HG03060 (cell line): Measurements from ENCODE around the gene EI24.
"Not testable (repeated sequence)": the region's sequence is repeated elsewhere in the genome, so short reads cannot be mapped to it uniquely, and the experiment has no call there.

Source experiments
- ATAC-seq: cut with Tn5 transposase; IDR thresholded peaks from one replicate; pipeline ENCODE4 v1.9.1; 2021; ENCODE audit warnings: low read depth, moderate number of reproducible peaks; ENCODE audit not compliant: unreplicated experiment

The EI24 gene

DNA sequence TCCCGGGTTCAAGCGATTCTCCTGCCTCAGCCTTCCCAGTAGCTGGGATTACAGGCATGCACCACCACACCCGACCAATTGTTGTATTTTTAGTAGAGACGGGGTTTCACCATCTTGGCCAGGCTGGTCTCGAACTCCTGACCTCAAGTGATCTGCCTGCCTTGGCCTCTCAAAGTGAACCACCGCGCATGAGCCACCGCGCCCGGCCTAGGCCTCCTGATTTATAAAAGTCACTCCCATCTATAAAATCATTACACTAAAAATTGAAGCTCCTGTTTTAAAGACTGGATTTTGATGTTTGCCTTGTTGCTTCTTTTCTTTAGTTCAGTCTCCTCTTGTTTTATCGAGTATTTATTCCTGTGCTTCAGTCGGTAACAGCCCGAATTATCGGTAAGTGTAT is 7.9 kb downstream of the EI24 start:
- ATAC-seq = not testable (repeated sequence)

GRCh38 chr11:125578783-125579182 is 9.5 kb downstream of the EI24 start:
- ATAC-seq = no peak

DNA sequence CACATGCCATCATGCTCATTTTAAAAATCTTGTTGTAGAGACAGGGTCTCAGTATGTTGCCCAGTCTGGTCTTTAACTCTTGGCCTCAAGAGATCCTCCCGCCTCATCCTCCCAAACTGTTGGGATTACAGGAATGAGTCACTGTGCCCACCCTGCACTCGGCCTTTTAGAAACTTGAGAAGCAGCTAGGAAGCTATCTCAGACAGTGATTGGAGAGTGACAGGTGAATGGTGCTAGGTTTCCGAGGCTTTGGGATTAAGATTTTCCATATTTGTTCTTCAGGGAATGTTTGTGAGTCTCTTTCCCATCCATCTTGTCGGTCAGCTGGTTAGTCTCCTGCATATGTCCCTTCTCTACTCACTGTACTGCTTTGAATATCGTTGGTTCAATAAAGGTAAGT is 10.5 kb downstream of the EI24 start:
- no peak for ATAC-seq

GRCh38 chr11:125583496-125583895 is 14.2 kb downstream of the EI24 start:
- ATAC-seq = no peak

DNA sequence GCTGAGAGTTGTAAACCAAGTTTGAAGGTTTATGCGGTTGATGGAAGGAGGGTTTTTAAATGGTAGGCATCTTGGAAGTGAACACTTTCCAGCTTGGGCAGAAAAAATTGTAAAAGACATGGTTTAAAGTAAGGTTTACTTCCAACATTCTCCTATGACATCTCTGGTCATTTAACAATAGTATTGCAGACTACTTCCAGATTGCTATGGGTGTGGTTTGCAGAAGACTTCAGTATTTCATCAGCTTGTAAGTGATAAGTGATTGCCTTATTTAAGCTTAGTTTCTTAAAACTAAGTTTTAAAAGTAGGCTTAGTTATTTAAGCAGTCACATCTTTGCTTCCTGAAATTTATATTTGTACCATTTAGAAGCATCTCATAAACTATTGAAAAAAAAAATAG is 16.2 kb downstream of the EI24 start:
- ATAC-seq = no peak

DNA sequence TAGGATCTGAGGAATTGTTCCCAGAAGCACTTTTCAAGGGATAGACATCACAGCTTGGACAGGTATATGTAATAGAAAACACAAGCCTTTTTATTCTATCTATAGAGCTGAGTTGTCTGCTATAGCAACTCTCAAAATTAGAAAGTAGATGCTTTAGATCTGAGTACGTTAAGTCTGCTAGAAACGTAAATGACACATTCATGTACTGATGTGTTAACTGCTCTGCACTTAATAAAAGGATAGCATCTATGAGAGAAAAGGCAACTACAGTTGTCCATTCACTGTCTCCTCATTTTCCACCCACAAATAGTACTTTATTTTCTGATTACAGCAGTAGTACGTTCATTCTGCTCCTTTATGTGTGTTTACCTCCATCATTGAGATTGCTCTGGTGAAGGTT is 17.3 kb downstream of the EI24 start:
- ATAC-seq = no peak

DNA sequence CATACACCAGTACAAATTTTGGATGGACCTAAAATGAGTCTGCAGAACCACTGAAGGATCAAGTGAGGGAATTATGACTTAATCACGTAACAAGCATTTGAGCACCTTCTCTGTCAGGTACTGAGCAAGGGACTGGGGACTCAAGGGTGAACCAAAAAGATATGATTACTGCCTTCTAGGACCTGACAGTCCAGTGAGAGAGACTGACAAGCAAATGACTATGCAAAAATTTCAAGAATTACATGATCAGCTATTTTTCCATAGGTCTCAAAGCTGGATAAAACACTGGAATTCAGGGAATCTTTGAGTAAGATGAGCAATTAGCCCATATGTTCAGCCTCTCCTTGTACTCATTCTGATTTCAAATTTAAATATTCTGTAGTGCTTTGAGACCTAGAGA is 18.2 kb downstream of the EI24 start:
- no peak for ATAC-seq

- no peak for ATAC-seq
Measured at GRCh38 chr11:125588505-125588904, 19.2 kb downstream of the EI24 start.

- peak; percentile 12 for ATAC-seq
Measured at GRCh38 chr11:125591649-125592304, 22.5 kb downstream of the EI24 start.

GRCh38 chr11:125592305-125593113 is 23.2 kb downstream of the EI24 start, which contains the start of gene STT3A:
TSS of gene STT3A (plus strand) at chr11:125592852. CDS start at chr11:125595916, 3,064 bp downstream.
- peak; percentile 97 for ATAC-seq

- ATAC-seq = no peak
Measured at GRCh38 chr11:125593114-125593820, 24.0 kb downstream of the EI24 start.

GRCh38 chr11:125594958-125595357 is 25.7 kb downstream of the EI24 start:
- ATAC-seq = no peak

GRCh38 chr11:125600663-125601062 is 31.4 kb downstream of the EI24 start:
- no peak for ATAC-seq

DNA sequence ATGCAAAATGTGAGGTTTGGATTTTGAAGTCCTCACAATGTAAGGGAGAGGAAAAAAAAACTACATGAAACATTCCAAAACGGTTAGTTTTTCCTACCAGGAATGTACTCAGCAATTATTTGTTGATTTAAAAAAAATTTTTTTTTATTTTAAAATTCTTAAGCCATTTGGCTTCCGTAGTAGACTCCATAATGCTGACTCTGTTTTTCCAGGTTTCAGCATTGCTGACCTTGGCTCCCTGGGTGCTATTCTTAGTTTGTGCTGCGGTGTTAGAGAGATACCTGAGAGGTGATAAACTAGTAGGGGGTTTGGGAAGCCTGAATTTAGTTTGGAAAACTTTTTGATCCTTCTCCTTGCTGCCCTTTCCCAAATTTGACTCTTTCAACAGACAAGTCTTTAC is 33.9 kb downstream of the EI24 start:
- no peak for ATAC-seq

DNA sequence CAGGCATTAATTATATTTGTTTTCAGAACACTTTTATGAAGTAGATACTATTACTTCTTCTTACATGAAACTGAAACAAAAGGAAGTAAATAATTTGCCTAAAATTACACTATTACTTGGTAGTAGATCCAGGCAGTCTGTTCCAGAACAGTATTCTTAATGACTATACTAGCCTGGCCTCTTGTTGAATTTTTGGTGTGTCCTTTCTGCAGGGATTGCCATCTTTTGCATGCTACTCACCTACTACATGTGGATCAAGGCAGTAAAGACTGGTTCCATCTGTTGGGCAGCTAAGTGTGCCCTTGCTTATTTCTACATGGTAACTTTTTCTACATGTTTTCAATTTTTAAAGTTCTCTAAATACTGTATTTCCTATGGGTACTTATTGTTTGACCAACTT is 36.1 kb downstream of the EI24 start:
- no peak for ATAC-seq

- ATAC-seq = no peak
Measured at GRCh38 chr11:125609545-125609944, 40.3 kb downstream of the EI24 start.

DNA sequence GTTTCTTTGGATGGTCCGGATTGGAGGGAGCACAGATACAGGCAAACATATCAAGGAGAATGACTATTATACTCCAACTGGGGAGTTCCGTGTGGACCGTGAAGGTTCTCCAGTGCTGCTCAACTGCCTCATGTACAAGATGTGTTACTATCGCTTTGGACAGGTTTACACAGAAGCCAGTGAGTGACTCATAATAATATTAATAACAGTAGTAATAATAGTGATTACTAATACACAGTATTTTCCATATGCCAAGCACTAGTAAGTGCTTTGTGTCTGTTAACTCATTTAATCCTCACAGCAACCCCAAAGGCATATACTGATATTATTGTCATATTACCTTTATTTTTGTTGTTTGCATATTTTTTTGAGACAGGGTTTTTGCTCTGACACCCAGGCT is 49.1 kb downstream of the EI24 start:
- no peak for ATAC-seq

DNA sequence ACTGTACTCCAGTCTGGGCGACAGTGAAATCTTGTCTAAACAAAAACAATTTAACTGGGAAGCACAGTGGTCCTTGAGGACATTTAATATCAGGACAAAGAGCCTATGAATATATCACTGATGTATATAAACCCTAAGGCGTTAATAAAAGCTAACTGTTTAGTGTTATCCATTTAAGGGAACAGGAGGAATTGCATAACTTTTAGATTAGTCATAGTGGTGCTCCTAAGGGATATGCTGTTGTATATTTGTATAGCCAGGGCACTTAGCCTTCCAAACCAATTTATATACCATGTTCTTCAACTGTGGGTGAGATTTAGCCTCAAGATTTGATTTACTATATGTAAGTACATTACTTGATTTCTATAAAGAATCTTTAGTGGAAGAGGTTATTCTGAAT is 52.7 kb downstream of the EI24 start:
- no peak for ATAC-seq

DNA sequence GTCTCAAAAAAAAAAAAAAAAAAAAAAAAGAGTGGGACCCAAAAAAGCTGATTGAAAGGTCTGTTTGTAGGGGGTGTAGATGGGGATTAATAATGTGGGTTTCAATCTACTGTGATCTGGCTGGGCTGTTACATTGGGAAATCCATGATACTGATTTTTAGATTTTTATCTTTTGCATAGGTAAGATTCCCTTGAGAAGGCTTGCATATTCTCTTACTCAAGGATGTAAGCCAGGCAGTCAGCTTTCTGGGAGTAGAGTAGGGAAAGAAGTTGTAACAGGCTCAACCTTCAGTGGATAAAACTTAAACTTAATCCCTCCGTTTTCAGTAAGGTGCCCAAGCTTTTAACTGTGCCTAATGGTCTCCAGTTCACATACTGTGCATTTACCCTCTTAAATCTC is 53.8 kb downstream of the EI24 start:
- ATAC-seq = no peak

DNA sequence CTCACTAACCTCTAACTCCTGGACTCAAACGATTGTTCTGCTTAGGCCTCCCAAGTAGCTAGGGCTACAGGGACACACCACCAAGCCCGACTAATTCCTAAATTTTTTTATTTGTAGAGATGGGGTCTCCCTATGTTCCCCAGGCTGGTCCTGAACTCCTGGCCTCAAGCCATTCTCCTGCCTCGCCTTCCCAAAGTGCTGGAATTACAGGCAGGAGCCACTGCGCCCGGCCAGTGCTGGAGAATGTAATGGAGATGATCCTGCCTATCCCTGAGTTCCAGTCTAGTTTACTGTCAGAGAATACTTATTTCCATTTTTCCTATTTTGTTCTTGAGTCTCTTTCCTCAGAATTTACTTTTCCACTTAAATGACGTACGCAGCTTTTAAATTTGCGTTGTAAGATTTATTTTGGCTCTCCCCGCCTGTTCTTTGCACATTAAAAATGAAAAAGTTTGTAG is 55.5 kb downstream of the EI24 start, which contains the start of gene CHEK1:
Gene CHEK1, plus strand, starts transcription at position 408 of the 458 bp plus-strand sequence. CDS start 1,606 bp downstream, outside the sequence.
- no peak for ATAC-seq

GRCh38 chr11:125625225-125625629 is 56.0 kb downstream of the EI24 start:
- no peak for ATAC-seq
